Measurements from ENCODE around the gene PAF1.

Gene PAF1

DNA sequence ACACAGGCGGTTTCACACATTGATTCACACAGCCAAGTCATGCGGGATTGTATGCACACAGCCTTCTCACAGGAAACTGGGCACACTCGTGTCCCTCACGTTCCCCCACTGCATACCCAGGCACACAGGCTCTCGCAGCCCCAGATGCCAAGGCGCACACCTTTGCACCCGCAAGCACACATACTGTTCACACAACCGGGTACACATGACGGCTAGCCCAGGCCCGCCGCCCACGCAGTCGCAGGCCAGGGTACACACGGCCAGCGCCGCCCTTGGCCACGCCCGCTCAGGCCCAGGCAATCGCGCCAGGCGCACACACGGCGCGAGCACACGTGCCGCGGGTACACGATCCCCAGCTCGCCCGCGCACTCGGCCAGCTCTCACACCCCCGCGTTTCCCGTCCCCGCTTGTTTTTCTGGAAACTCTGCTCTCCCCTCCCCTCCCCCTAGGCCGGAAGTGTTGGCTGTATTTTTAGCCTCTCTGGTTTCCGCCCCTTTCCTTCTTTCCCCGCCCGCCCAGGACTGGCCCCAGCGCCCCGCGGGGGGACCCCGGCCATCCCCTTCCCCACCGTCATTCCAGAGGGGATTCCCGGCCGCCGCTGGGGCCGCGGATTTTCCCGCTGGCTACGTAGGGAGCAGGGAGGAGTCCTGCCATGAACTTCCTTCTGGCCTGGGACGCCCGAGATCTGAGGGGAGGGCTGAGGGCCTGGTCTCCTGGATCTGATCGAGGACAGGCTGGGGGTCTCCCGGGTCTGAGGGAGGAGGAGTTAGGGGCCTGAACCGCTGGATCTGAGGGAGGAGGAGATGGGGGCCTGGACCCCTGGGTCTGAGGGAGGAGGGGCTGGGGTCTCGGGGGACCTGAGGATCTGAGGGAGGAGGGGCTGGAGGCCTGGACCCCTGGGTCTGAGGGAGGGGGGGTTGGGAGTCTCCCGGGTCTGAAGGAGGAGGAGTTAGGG lies 11.7 kb upstream of the PAF1 start:
- Histone ChIP-seq H3F3A (ENCODE audit: insufficient read depth, low read length) (peaks cover 13% of the 10 kb centered on the region), H3K9me2 (ENCODE audit: low read depth, low read length) (no peaks in the 10 kb centered on the region)

DNA sequence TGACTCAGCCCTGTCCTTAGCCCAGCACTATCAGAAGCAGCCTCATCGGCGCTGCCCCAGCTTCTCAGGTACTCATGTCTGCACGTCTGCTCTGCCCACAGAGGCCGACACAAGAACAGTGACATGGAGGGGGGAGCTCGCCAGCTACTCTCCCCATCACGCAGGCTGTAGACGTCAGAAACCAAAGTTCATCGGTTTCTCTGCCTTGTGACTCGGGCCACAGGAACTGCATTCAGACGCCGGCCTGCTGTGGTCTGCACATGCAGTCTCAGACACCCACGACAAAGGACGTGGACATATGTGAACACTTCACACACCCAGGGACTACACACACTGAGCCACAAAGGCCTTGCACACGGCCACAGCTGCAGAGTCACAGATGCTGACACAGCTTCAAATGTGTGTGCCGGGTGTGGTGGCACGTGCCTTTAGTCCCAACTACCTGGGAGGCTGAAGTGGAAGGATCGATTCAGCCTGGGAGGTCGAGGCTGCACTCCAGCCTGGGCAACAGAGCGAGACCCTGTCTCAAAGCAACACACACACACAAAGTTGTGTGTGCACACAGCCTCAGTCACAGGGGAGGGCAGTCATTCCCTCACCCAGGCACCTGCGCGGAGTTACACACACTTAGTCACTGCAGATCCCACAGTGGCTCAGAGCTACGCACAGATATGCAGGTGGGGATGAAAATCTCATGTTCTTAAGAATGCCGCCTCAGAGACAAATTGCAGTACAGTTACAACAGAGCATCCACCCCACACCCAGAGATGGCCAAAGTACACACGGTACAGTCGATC lies 10.8 kb upstream of the PAF1 start:
- no peaks in the 10 kb centered on the region for H3K9me3 ChIP-seq (ENCODE audit: low read length)
- H3K9me2 ChIP-seq (ENCODE audit: low read depth, low read length) = no peaks in the 10 kb centered on the region
- H3F3A ChIP-seq (ENCODE audit: insufficient read depth, low read length) = peaks cover 13% of the 10 kb centered on the region
- no peaks in the 10 kb centered on the region for H3K79me2 ChIP-seq (ENCODE audit: insufficient read depth, low read length)
- peak overlapping the region; percentile 66 for H3K4me2 ChIP-seq (ENCODE audit: low read length)
- no peak overlapping the region for H2AFZ ChIP-seq (ENCODE audit: low read length)
- H4K20me1 ChIP-seq (ENCODE audit: insufficient read depth, low read length) = no peaks in the 10 kb centered on the region
- peak overlapping the region; percentile 43 for H3K4me3 ChIP-seq (ENCODE audit: low read depth, low read length, poor library complexity, severe bottlenecking)
- TF ChIP-seq, protein P1, sequence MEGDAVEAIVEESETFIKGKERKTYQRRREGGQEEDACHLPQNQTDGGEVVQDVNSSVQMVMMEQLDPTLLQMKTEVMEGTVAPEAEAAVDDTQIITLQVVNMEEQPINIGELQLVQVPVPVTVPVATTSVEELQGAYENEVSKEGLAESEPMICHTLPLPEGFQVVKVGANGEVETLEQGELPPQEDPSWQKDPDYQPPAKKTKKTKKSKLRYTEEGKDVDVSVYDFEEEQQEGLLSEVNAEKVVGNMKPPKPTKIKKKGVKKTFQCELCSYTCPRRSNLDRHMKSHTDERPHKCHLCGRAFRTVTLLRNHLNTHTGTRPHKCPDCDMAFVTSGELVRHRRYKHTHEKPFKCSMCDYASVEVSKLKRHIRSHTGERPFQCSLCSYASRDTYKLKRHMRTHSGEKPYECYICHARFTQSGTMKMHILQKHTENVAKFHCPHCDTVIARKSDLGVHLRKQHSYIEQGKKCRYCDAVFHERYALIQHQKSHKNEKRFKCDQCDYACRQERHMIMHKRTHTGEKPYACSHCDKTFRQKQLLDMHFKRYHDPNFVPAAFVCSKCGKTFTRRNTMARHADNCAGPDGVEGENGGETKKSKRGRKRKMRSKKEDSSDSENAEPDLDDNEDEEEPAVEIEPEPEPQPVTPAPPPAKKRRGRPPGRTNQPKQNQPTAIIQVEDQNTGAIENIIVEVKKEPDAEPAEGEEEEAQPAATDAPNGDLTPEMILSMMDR (IDR thresholded peaks at IDR 0.05; ENCODE audit: low read length) = no peak
- no peak for TF ChIP-seq EZH2 (IDR thresholded peaks at IDR 0.05; ENCODE audit: borderline replicate concordance, low read length)
- H3K9ac ChIP-seq (ENCODE audit: low read length) = peak overlapping the region; percentile 72
- peaks cover 9% of the 10 kb centered on the region; the same call in 1 of the 2 replicates for H3K36me3 ChIP-seq (ENCODE audit: insufficient read depth, low read length)
- peaks cover 77% of the 10 kb centered on the region for H3K4me1 ChIP-seq (ENCODE audit: insufficient read depth, low read length, severe bottlenecking)
- H3K27ac ChIP-seq (ENCODE audit: low read depth, low read length, poor library complexity, severe bottlenecking) = peak overlapping the region; percentile 96
- no peaks in the 10 kb centered on the region for H3K27me3 ChIP-seq (ENCODE audit: insufficient read depth, low read length)

More for the DNA sequence above, 11.7 kb upstream of the PAF1 start:
- Histone ChIP-seq H3K9ac (ENCODE audit: low read length) (peak overlapping the region; percentile 72), H3K36me3 (ENCODE audit: insufficient read depth, low read length) (peaks cover 6% of the 10 kb centered on the region; the same call in 1 of the 2 replicates), H2AFZ (ENCODE audit: low read length) (no peak overlapping the region), H3K27me3 (ENCODE audit: insufficient read depth, low read length) (no peaks in the 10 kb centered on the region), H3K27ac (ENCODE audit: low read depth, low read length, poor library complexity, severe bottlenecking) (peak overlapping the region; percentile 96), H3K4me1 (ENCODE audit: insufficient read depth, low read length, severe bottlenecking) (peaks cover 70% of the 10 kb centered on the region), H4K20me1 (ENCODE audit: insufficient read depth, low read length) (no peaks in the 10 kb centered on the region), H3K4me2 (ENCODE audit: low read length) (peak overlapping the region; percentile 66), H3K9me3 (ENCODE audit: low read length) (no peaks in the 10 kb centered on the region), H3K79me2 (ENCODE audit: insufficient read depth, low read length) (no peaks in the 10 kb centered on the region), H3K4me3 (ENCODE audit: low read depth, low read length, poor library complexity, severe bottlenecking) (peak overlapping the region; percentile 43)
- TF ChIP-seq, protein P1 (IDR thresholded peaks at IDR 0.05; ENCODE audit: low read length) = no peak
- no peak for TF ChIP-seq EZH2 (IDR thresholded peaks at IDR 0.05; ENCODE audit: borderline replicate concordance, low read length)

DNA sequence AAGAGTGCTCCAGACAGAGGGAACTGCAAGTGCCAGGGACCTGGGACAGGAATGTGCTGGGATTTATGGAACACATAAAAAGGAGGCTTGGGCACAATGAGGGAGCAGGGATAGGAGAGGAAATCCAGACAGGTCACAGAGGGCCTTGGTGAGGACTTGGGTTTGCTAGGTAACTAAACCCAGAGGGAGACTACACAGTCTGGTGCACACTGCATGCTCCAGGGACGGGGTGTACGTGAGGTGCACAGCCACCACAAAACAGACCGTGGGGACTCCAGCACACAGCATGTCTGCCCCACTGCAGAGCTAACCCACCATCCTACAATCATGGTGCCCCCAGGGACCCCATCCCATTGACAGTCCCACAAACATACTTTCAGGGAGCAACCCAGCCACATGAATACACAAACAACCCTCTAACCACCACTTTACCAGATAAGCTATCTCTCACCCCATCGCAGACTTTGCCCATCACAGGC lies 10.2 kb upstream of the PAF1 start:
- H2AFZ ChIP-seq (ENCODE audit: low read length) = no peak overlapping the region

More for the DNA sequence above, 10.2 kb upstream of the PAF1 start:
- Histone ChIP-seq H3K79me2 (ENCODE audit: insufficient read depth, low read length) (no peaks in the 10 kb centered on the region), H3F3A (ENCODE audit: insufficient read depth, low read length) (peaks cover 13% of the 10 kb centered on the region), H3K4me3 (ENCODE audit: low read depth, low read length, poor library complexity, severe bottlenecking) (no peak overlapping the region), H3K9ac (ENCODE audit: low read length) (peak overlapping the region; percentile 72), H3K27ac (ENCODE audit: low read depth, low read length, poor library complexity, severe bottlenecking) (peak overlapping the region; percentile 96), H3K4me2 (ENCODE audit: low read length) (peak overlapping the region; percentile 66; the same call in 1 of the 2 replicates), H3K4me1 (ENCODE audit: insufficient read depth, low read length, severe bottlenecking) (peaks cover 73% of the 10 kb centered on the region), H3K9me2 (ENCODE audit: low read depth, low read length) (no peaks in the 10 kb centered on the region), H4K20me1 (ENCODE audit: insufficient read depth, low read length) (no peaks in the 10 kb centered on the region), H3K9me3 (ENCODE audit: low read length) (no peaks in the 10 kb centered on the region), H3K36me3 (ENCODE audit: insufficient read depth, low read length) (peaks cover 9% of the 10 kb centered on the region; the same call in 1 of the 2 replicates), H3K27me3 (ENCODE audit: insufficient read depth, low read length) (no peaks in the 10 kb centered on the region)
- TF ChIP-seq, protein P1 (IDR thresholded peaks at IDR 0.05; ENCODE audit: low read length) = no peak
- no peak for TF ChIP-seq EZH2 (IDR thresholded peaks at IDR 0.05; ENCODE audit: borderline replicate concordance, low read length)

Data from OCI-LY1 (cell line).